Fibroblast of the aortic adventitia (primary cell): Measurements from ENCODE around the gene GPER1. TPM values are rescaled to one million over a fixed set of nuclear protein-coding genes. Genes with fewer than 3 reads are reported as not detected.
A peak's percentile ranks its signal among the peaks of the same experiment; 100 is the strongest.

Experiments used
- DNase-seq: peaks from one replicate; pipeline ENCODE4 v3.0.0-alpha.2; 2010; ENCODE audit warnings: low read depth
- H3K4me3 ChIP-seq: 2 replicates; pipeline ENCODE4 v1.5.1; 2011; ENCODE audit warnings: low read depth, mild to moderate bottlenecking, control low read depth, low read length, moderate library complexity
- CTCF ChIP-seq: IDR thresholded peaks from 2 replicates; pipeline ENCODE4 v1.5.1; 2011; ENCODE audit warnings: mild to moderate bottlenecking, low read length, control low read depth, inconsistent platforms; ENCODE audit not compliant: insufficient read depth
- total RNA-seq: library from RNA; depleted of rRNA; stranded (reverse); fragments of >200 nt; gene quantifications from 2 replicates; pipeline ENCODE4 v1.2.3, GENCODE V29; 2012; ENCODE audit warnings: low replicate concordance

Gene GPER1
- total RNA-seq, 1 donor = 6.4 TPM

GRCh38 chr7:1044189-1045068, 43.5 kb upstream of the GPER1 start, which contains the start of gene GPR146:
TSS of gene GPR146 (plus strand) at chr7:1044546. CDS start at chr7:1057516, 12,970 bp downstream.
- TF ChIP-seq CTCF = peak; percentile 65
- H3K4me3 ChIP-seq = peak within 1 kb of the TSS; percentile 72
- DNase-seq = peak; percentile 96

GRCh38 chr7:1045069-1046063, 42.5 kb upstream of the GPER1 start:
- peak overlapping the region; percentile 72 for H3K4me3 ChIP-seq
- no peak for TF ChIP-seq CTCF
- DNase-seq = no peak

- H3K4me3 ChIP-seq = no peak overlapping the region
- TF ChIP-seq CTCF = no peak
- no peak for DNase-seq
Measured at GRCh38 chr7:1046722-1047679, 40.9 kb upstream of the GPER1 start.

- DNase-seq = no peak
- TF ChIP-seq CTCF = no peak
- H3K4me3 ChIP-seq = no peak overlapping the region
Measured at GRCh38 chr7:1049006-1049741, 38.7 kb upstream of the GPER1 start.

GRCh38 chr7:1049801-1050200, 38.1 kb upstream of the GPER1 start:
- no peak for TF ChIP-seq CTCF
- DNase-seq = no peak
- no peak overlapping the region for H3K4me3 ChIP-seq
